HG02970 (cell line): Measurements from ENCODE around the gene CRHBP.
"Not testable (repeated sequence)": the region's sequence is repeated elsewhere in the genome, so short reads cannot be mapped to it uniquely, and the experiment has no call there.

Source experiments
- ATAC-seq: cut with Tn5 transposase; IDR thresholded peaks from one replicate; pipeline ENCODE4 v1.9.1; 2021; ENCODE audit warnings: mild to moderate bottlenecking, moderate library complexity, moderate number of reproducible peaks; ENCODE audit not compliant: unreplicated experiment, low FRiP score

The CRHBP gene

DNA sequence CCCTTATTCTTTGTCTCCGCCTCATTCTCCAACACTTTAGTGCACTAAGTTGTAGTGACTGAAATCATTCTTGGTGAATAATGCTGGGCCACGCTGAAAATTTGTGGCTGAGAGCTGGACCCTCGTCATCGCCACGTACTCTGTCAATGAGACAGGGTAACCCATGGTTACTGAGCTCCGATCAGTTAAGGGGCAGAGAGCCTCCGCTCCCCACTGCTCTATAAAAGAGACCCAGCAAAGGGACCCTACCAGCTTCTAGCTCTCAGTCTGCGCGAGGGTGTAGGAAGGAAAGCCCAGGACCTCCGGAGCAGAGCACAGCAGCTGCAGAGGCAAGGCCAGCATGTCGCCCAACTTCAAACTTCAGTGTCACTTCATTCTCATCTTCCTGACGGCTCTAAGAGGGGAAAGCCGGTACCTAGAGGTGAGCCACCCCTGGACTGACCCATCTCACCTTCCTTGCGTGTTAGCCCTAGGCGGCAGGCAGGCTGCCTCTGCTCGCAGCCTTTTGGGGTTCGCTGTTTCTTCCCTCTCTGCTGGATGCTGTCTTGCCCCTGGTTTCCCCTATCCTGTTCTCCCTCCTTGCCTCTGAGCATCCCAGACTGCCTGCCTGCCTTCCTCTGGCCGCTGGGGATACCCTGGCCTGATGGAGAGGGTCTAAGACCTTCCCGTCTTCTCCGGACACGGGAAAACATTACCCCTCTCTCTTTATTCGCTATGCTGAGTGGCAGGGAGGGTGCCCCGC lies at the start of gene CRHBP:
Gene CRHBP (plus strand): TSS at position 251 of the 742 bp plus-strand sequence. CDS start 90 bp downstream, at position 341.
- ATAC-seq: no peak

DNA sequence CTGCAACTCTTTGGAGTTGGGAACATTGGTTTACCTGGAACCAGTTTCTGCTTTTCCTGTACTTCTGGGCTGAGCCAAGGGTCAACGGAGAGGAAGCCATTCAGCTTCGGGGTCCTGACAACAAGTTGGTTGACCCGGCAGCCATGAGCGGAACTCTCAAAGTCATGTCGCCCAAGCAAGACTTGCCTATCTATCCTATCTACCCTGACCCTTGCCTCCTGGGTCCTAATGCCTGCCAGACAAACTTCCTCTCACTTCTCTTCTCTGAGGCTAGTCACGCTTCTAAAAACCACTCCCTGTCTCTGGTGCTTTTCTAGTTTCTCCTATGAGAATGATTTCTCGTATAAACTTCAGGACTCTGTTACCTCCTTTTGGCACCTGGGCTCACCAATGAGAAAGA lies 44.7 kb upstream of the CRHBP start:
- ATAC-seq: no peak

- ATAC-seq: not testable (repeated sequence)
Observed at GRCh38 chr5:76910344-76910933, 42.4 kb upstream of the CRHBP start.

DNA sequence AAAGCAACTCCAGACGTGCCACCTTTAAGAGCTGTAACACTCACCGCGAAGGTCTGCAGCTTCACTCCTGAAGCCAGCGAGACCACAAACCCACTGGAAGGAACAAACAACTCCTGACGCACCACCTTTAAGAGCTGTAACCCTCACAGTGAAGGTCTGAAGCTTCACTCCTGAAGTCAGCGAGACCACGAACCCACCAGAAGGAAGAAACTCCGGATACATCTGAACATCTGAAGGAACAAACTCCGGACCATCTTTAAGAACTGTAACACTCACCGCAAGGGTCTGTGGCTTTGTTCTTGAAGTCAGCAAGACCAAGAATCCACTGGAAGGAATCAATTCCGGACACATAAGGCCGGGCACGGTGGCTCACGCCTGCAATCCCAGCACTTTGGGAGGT lies 38.2 kb upstream of the CRHBP start:
- not testable (repeated sequence) for ATAC-seq

GRCh38 chr5:76918539-76918938 lies 34.3 kb upstream of the CRHBP start:
- ATAC-seq: no peak

DNA sequence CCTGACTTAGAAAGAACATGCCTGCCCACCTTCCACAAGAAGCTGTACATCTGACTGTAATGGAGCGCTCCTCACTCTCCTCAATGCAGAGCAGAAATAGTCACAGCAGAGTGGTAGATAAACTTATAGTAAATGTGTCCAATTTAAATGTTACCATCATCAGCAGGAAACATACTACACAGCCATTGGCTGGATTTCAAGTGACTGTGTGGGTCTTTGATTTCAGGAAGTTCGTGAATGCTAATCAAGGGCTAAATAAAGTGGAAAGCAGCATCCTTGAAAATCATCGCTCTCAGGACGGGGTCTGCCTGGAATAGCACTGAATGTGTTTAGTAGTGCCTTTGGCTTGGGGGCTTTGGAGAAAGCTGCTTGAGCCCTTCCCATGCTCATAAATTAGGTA lies 32.4 kb upstream of the CRHBP start:
- ATAC-seq: no peak

DNA sequence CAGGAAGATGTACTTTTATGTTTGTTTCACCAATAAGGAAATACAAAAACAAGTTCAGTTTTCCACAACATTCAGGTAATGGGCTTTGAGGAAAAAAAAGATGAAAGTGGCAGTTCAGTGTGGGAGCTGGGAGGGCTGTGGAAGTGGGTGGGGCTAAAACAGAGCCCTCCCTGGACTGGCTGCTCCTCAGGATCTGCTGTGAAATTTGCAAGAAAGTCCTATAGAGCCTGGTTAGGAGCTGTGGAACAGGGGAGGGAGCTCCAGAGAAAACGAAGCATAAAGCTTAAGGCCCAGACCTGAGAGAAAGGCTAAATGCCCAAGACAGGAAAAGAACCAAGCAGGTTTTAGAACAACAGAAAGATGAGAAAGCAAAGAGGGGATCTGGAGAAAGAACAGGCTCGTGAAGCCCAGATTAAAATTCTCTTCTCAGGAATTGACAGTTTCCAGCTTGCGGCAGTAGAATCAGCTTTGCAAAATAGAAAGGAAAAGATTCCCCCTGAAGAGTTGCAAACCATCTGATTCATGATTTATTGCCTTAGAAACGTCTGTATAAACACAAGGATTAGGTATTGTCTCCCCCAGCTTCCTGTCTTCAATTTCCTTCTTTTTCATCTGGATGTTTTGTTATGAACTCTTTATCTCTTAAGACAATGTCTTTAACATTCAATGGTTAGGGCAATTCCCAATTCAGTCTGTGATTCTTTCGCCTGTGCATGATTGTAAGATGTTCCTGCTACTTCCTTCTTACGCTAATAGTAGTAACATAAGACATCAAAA lies 26.3 kb upstream of the CRHBP start:
- ATAC-seq: no peak

- ATAC-seq: no peak
Observed at GRCh38 chr5:76927961-76928360, 24.9 kb upstream of the CRHBP start.

GRCh38 chr5:76930083-76930482 lies 22.8 kb upstream of the CRHBP start:
- no peak for ATAC-seq

GRCh38 chr5:76938177-76938576 lies 14.7 kb upstream of the CRHBP start:
- no peak for ATAC-seq

DNA sequence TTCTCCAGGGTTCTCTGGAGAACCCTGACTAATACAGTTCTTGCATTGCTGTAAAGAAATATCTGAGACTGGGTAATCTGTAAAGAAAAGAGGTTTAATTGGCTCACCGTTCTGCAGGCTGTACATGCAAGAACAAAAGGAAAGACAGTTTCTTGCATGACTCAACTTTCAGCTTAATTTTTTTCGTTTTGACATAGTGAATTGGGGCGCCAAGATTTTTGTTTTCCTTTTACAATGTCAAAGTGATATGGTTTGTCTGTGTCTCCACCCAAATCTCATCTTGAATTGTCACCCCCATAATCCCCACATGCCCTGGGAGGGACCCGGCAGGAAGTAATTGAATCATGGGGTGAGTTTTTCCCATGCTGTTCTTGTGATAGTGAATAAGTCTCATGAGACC lies 11.8 kb upstream of the CRHBP start:
- no peak for ATAC-seq

- ATAC-seq: no peak
Observed at GRCh38 chr5:76941442-76941841, 11.4 kb upstream of the CRHBP start.

- no peak for ATAC-seq
Observed at GRCh38 chr5:76942581-76942980, 10.3 kb upstream of the CRHBP start.

- ATAC-seq: no peak
Observed at GRCh38 chr5:76943006-76943405, 9.8 kb upstream of the CRHBP start.

DNA sequence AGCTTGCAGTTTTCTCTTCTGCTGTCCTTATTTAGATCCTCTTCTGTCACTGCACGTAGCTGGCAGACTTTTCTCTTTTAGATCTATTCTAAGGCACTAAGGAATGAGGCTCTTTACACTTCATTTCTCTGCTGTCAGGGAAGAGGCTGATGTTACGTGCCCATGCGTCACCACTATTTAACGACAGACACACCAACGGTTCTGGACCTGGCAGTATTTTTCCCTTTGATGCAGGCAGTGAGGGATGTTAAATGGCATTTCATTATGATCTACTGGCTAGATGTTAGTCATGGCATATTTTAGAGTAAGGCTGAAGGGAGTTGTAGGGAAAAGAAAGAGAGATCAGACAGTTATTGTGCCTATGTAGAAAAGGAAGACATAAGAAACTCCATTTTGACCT lies 8.2 kb upstream of the CRHBP start:
- no peak for ATAC-seq

GRCh38 chr5:76945238-76945637 lies 7.6 kb upstream of the CRHBP start:
- ATAC-seq: not testable (repeated sequence)

DNA sequence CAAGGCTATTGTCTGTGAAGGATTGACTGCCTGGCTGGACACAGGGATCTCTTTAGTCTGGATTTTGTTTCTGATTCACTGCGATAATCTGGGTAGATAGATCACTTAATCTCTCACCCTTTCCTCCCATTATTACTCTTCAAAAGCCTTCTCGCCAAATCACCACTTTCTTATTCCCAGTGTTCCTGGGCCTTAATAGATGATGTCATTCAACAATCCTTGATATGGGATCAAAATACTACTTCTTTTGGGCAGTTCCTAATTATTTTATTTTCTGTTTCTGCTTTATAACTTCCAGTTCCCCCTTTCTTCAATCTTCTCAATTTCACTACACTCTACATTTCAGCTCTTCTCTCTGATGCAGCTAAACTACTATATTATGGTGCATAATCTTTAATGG lies 6.8 kb upstream of the CRHBP start:
- ATAC-seq: no peak

DNA sequence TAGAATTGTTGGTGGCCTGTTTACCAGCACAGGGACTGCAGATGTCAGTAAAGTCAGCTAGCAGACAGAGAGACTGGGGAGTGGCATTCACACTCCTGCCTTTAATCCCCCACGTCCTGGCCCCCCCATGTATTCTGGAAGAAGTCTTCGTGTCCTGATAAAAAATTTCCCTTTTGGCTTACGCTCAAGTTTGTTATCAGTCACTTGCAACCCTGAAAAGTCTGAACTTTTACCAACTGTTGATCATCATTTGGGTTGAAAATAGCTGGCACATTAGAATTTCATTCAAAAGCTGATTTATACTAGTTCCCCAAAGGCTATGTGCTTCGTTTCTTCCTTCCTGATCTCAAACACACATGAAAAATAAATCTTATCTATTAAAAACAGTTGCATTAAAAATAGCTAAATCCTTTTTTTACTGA lies 5.8 kb upstream of the CRHBP start:
- no peak for ATAC-seq

GRCh38 chr5:76953551-76954382 lies 922 bp downstream of the CRHBP start:
- no peak for ATAC-seq

- ATAC-seq: no peak
Observed at GRCh38 chr5:76954383-76954763, 1.5 kb downstream of the CRHBP start.

- no peak for ATAC-seq
Observed at GRCh38 chr5:76956033-76956432, 3.2 kb downstream of the CRHBP start.
